GM10266 (cell line): ENCODE results near the gene SLC6A12.
"Not testable (repeated sequence)": the region's sequence is repeated elsewhere in the genome, so short reads cannot be mapped to it uniquely, and the experiment has no call there.

ENCODE experiments used
- DNase-seq: peaks from one replicate; pipeline ENCODE4 v3.0.0; 2012; ENCODE audit errors: extremely low spot score
- TF ChIP-seq, protein P1 (sequence below): IDR thresholded peaks from 2 replicates; pipeline ENCODE4 v1.5.1; 2012; ENCODE audit warnings: mild to moderate bottlenecking, low read depth; ENCODE audit not compliant: control insufficient read depth, insufficient read depth; ENCODE audit errors: missing control alignments

SLC6A12 gene

DNA sequence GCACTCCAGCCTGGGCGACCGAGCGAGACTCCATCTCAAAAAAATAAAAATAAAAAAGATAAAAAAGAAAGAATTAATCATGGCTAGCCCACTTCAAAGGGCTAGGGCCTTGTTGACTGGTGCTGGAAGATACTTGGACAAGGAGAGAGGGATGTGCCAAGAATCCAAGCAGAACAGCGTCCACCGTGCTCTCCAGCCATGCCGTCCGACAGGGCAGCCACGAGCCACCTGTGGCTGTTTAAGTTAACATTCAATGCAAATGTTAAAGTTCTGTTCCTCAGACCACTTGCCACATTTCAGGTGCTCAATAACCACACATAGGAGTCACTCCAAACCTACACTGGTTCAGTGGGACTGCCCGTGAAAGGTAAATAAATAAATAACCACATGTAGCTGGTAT is 27.3 kb upstream of the SLC6A12 start:
- DNase-seq = no peak
- TF ChIP-seq, protein P1, sequence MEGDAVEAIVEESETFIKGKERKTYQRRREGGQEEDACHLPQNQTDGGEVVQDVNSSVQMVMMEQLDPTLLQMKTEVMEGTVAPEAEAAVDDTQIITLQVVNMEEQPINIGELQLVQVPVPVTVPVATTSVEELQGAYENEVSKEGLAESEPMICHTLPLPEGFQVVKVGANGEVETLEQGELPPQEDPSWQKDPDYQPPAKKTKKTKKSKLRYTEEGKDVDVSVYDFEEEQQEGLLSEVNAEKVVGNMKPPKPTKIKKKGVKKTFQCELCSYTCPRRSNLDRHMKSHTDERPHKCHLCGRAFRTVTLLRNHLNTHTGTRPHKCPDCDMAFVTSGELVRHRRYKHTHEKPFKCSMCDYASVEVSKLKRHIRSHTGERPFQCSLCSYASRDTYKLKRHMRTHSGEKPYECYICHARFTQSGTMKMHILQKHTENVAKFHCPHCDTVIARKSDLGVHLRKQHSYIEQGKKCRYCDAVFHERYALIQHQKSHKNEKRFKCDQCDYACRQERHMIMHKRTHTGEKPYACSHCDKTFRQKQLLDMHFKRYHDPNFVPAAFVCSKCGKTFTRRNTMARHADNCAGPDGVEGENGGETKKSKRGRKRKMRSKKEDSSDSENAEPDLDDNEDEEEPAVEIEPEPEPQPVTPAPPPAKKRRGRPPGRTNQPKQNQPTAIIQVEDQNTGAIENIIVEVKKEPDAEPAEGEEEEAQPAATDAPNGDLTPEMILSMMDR = no peak

DNA sequence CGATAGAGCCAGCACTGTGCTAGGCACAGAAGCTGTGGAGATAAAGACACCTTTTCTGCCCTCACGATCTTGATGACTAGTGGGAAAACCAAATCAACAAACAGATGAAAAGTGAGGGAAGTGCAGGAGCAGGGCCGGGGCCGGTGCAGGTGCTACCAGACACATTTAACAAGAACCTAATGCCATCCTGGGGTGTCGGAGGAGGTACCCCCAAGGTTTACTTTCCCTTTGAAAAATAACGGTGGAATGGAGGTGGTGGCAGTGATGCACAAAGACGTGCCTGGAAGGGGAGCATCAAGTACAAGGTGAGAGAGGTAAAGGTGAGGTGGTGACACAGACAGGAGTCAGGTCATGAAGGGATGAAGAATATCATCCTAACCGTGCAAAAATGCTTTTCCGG is 26.6 kb upstream of the SLC6A12 start:
- TF ChIP-seq, protein P1 = no peak

DNA sequence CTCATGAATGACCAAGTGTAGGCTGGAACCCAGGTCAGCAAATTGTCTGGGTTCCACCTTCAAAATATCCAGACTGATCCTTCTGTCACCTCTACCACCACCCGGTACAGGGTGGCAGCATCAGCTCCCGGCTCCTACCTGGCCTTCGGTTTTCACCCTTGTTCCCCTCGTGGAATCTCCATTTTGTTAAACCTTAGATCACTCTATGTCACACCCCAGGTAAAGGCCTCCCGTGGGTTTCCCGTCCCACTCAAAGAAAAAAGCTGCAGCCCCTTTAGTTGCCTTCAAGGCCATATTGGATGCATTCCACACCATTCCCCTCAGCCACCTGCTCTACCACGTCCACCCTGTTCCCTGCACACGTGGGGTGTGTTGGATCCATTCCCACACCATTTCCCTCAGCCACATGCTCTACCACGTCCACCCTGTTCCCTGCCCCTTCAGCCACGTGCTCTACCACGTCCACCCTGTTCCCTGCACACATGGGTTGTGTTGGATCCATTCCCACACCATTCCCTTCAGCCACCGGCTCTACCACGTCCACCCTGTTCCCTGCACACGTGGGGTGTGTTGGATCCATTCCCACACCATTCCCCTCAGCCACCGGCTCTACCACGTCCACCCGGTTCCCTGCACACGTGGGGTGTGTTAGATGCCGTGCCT is 24.9 kb upstream of the SLC6A12 start:
- no peak for DNase-seq
- TF ChIP-seq, protein P1 = no peak

More for the DNA sequence above, 26.6 kb upstream of the SLC6A12 start:
- no peak for DNase-seq

DNA sequence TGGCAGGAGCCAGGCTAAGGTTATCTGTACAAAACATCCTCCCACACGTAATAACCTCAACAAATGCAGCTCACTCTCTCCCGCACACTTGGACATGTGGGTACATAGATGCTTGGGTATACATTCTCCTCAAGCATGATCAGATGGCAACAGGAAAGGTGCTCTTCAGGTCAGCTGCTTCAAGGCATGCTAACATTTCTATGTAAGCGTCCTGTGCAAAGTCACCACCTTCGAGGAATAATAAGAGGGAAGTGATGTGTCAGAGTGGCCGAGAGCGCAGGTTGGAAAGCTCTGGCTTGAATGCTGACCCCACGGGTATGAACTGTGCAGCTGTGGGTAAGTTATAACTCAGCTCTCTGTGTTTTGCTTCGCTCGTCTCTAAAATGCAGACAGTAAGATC is 24.2 kb upstream of the SLC6A12 start:
- DNase-seq = no peak
- TF ChIP-seq, protein P1 = no peak

DNA sequence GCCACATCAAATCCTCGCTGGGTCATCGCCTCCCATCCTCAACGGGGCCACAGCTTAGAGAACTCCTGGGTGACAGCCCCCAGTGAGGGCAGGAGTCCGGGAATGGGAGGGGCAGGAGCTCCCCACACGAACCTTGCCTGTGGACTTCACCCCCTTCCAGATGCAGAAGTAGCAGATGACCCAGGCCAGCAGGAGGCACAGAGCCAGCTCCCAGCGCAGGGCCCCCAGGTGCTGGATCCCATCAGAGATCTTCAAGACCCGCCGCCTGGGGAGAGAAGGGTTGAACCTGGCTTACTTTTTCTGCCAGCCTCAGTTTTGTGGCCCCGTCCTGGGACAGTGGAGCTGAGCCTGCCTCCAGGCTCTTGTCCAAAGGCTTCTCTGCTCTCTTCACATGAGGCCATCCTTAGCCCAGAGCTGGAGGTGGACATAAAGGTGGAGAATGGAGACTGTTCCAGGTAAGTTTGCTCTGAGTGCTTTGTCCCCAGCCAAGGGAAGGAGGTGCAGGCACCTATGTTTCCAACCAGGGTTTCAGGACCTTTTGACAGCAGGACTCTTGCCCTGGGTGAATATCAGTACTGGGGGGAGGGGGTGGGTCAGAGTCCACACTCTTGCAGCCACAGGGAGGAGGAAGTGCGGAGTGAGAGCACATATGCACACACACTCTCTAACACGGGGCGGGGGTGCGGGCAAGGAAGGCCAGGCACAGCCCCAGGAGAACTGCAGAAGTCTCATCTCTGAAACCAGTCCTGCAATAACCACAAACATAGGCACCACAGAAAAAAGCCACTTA is 23.3 kb upstream of the SLC6A12 start:
- DNase-seq = no peak
- TF ChIP-seq, protein P1 = no peak

DNA sequence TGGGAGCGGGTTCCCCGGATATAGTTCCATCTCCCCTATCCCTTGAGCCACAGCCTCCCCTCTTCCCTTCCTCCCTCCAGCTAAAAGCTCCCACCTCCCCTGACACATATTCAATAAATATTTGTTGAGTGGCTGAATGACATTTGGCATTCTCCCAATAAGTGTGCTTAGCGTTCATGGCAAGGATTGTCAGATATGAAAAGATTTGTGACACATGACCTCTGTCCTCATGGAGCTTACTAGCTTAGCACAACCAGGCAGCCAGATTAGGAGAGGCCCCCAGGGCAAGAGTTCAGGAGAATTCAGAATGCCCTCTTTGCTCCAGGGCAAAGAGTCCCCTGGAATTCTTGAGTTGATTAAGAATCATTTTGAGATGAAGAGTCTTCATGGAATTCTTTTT is 22.5 kb upstream of the SLC6A12 start:
- no peak for DNase-seq
- TF ChIP-seq, protein P1 = no peak

DNA sequence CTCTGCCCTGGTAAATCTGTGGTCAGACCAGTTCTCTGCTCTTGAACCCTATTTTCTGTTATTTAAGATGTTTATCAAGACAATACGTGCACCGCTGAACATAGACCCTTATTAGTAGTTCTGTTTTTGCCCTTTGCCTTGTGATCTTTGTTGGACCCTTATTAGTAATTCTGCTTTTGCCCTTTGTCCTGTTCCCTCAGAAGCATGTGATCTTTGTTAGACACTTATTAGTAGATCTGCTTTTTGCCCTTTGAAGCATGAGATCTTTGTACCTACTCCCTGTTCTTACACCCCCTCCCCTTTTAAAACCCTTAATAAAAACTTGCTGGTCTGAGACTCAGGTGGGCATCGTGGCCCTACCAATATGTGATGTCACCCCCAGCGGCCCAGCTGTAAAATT is 22.0 kb upstream of the SLC6A12 start:
- DNase-seq = not testable (repeated sequence)
